ENCODE results near the gene EHD3.

The EHD3 gene

DNA sequence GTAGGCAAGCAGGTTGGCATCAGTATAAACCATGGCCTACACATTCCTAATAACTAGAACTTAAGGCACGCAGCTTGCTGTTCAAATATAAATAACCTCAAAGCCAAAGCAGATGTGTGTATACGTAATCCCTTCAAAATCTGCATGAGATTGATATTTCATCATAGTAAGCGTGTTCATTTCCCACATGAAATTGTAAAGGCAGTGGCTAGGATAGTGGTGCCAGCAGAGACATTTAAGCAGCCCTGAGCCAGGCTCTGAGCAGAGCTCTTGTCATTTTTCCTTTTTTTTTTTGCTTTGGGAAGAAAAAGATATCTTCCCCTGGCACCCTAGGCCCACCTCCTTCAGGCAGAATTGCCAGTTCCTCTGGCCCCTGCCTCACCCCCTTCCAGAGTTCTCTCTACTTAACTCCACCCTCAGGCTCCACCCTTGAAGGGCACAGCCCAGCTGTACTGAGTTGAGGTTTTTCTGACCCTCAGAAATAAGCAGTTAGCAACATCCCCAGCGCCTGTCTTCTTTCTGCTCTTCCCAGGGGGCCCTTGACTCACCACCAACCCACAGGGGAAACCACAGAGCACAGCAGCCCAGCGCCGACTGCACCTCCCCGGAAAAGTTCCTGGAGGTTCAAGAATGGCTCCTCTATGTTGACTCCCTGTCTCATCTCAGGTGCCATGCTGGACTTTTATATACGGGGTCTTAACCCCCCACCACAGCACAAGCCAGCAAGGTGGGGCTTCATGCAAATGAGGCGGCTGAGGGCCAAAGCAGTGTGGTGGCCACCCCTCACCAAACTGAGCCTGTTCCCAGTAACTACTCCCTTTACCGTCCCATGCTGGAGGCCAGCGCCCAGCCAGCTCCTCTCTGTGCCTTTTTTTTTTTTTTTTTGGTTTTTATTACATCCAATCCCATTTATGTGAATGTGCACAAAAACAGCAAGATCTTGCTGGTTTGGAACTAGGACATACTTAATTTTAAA is 84.7 kb downstream of the EHD3 start:
- no peaks in the 10 kb centered on the region for H3K27me3 ChIP-seq
- no peaks in the 10 kb centered on the region for H4K20me1 ChIP-seq
- peak overlapping the region; percentile 86 to 97 (median 94) for H3K4me2 ChIP-seq
- H3K4me3 ChIP-seq: peak overlapping the region; percentile 24 to 63 (median 52); a peak in 15 of 20 replicates
- peaks cover 0 to 15% (median 13%) of the 10 kb centered on the region in 11 experiments; a peak in 17 of 22 replicates for H3K9me3 ChIP-seq (replicated peaks in 1 of 11)
- peak in 8 of 11 experiments; percentile 3 to 68 (median 50); a peak in 10 of 22 replicates for TF ChIP-seq Cebpa-rat (IDR thresholded peaks at IDR 0.05)
- no peaks in the 10 kb centered on the region for H3K36me3 ChIP-seq
- peak overlapping the region; percentile 73 to 87 (median 85); a peak in 21 of 22 replicates for H3K9ac ChIP-seq
- H3K4me1 ChIP-seq: peaks cover 72 to 87% (median 83%) of the 10 kb centered on the region in 10 experiments
- H3K27ac ChIP-seq: peak overlapping the region; percentile 79 to 99 (median 96)

All from BLaER1 treated with 17β-estradiol and CSF1 and Interleukin-3, amounts not matched to agents 10 nM and 100 nM (cell line).